PFSK-1 (cell line): ENCODE measurements around the gene SEC14L6.

Experiments
- FOXP2 ChIP-seq: optimal IDR thresholded peaks from 2 replicates; pipeline ENCODE3; 2011; ENCODE audit warnings: borderline replicate concordance, control low read depth, inconsistent platforms; ENCODE audit not compliant: insufficient read depth; ENCODE audit errors: extremely low read length, extremely low read depth
- POLR2AphosphoS5 ChIP-seq: IDR thresholded peaks from 2 replicates; pipeline ENCODE4 v1.6.1; 2012; ENCODE audit warnings: low read depth, mild to moderate bottlenecking, control low read depth, low read length, moderate library complexity
- SIN3A ChIP-seq: IDR thresholded peaks from 2 replicates; pipeline ENCODE4 v1.6.1; 2012; ENCODE audit warnings: mild to moderate bottlenecking, low read length, moderate library complexity, borderline replicate concordance; ENCODE audit not compliant: insufficient read depth
- TAF1 ChIP-seq: IDR thresholded peaks from 2 replicates; pipeline ENCODE4 v1.6.1; 2012; ENCODE audit warnings: low read length, control low read depth, borderline replicate concordance; ENCODE audit not compliant: insufficient read depth
- TF ChIP-seq, protein P1 (sequence below), 2 experiments: IDR thresholded peaks; 2 replicates each; pipeline versions ENCODE4 v1.6.1 to v1.8.0; 2011 to 2012; ENCODE audit warnings: low read depth in 2 of 2, low read length in 2 of 2, control low read depth in 1 of 2, inconsistent platforms in 1 of 2, mild to moderate bottlenecking in 1 of 2, moderate library complexity in 1 of 2; ENCODE audit not compliant: insufficient read depth in 1 of 2

DNA sequence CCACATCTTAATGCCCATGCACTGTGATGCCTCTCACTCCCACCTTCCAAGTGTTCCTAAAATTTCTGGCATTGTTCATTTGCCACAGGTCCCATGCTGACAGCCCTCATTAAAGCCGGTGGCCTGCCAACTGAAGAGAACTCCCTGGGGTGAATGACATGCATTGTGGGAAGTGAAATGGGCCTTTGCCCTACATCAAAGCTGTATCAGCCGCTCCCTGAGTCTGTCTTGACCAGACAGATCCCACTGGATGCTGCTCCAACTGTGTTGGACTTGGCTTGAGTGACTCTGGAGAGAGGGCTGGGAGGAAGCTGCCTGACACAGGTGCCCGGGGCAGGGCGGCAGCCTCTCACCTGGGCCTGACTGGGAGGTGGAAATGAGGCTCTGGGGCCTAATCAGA lies 32.3 kb downstream of the SEC14L6 start:
- TF ChIP-seq, protein P1, sequence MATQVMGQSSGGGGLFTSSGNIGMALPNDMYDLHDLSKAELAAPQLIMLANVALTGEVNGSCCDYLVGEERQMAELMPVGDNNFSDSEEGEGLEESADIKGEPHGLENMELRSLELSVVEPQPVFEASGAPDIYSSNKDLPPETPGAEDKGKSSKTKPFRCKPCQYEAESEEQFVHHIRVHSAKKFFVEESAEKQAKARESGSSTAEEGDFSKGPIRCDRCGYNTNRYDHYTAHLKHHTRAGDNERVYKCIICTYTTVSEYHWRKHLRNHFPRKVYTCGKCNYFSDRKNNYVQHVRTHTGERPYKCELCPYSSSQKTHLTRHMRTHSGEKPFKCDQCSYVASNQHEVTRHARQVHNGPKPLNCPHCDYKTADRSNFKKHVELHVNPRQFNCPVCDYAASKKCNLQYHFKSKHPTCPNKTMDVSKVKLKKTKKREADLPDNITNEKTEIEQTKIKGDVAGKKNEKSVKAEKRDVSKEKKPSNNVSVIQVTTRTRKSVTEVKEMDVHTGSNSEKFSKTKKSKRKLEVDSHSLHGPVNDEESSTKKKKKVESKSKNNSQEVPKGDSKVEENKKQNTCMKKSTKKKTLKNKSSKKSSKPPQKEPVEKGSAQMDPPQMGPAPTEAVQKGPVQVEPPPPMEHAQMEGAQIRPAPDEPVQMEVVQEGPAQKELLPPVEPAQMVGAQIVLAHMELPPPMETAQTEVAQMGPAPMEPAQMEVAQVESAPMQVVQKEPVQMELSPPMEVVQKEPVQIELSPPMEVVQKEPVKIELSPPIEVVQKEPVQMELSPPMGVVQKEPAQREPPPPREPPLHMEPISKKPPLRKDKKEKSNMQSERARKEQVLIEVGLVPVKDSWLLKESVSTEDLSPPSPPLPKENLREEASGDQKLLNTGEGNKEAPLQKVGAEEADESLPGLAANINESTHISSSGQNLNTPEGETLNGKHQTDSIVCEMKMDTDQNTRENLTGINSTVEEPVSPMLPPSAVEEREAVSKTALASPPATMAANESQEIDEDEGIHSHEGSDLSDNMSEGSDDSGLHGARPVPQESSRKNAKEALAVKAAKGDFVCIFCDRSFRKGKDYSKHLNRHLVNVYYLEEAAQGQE (IDR thresholded peaks at IDR 0.05; ENCODE audit: insufficient read depth in 1 of 2, low read depth in 2 of 2, low read length in 2 of 2): no peak
- no peak for TF ChIP-seq POLR2AphosphoS5
- no peak for TF ChIP-seq TAF1
- TF ChIP-seq SIN3A: no peak
- TF ChIP-seq FOXP2: no peak
